HG03066 (cell line): Measurements from ENCODE around the gene AMDHD1.
"Not testable (repeated sequence)": the region's sequence is repeated elsewhere in the genome, so short reads cannot be mapped to it uniquely, and the experiment has no call there.

Experiments
- ATAC-seq: cut with Tn5 transposase; IDR thresholded peaks from one replicate; pipeline ENCODE4 v1.9.1; 2021; ENCODE audit warnings: low read depth; ENCODE audit not compliant: unreplicated experiment

AMDHD1 gene

GRCh38 chr12:95962222-95962621 is 19.1 kb downstream of the AMDHD1 start:
- no peak for ATAC-seq

- ATAC-seq, result no peak
These were observed 20.0 kb downstream of the AMDHD1 start for GRCh38 chr12:95963096-95963495.

- no peak for ATAC-seq
These were observed 23.2 kb downstream of the AMDHD1 start for GRCh38 chr12:95966287-95966870.

- ATAC-seq, result no peak
These were observed 24.2 kb downstream of the AMDHD1 start for GRCh38 chr12:95967301-95967700.

- not testable (repeated sequence) for ATAC-seq
These were observed 26.0 kb downstream of the AMDHD1 start for GRCh38 chr12:95969116-95969515.

GRCh38 chr12:95970905-95971304 is 27.8 kb downstream of the AMDHD1 start:
- ATAC-seq, result no peak

- no peak for ATAC-seq
These were observed 29.8 kb downstream of the AMDHD1 start for GRCh38 chr12:95972832-95973456.

- no peak for ATAC-seq
These were observed 31.2 kb downstream of the AMDHD1 start for GRCh38 chr12:95974358-95974757.

GRCh38 chr12:95975491-95975890 is 32.4 kb downstream of the AMDHD1 start:
- no peak for ATAC-seq

- ATAC-seq, result no peak
These were observed 33.3 kb downstream of the AMDHD1 start for GRCh38 chr12:95976416-95976832.

- ATAC-seq, result no peak
These were observed 34.7 kb downstream of the AMDHD1 start for GRCh38 chr12:95977764-95978305.

- no peak for ATAC-seq
These were observed 35.2 kb downstream of the AMDHD1 start for GRCh38 chr12:95978351-95978750.

GRCh38 chr12:95978774-95979173 is 35.6 kb downstream of the AMDHD1 start:
- ATAC-seq, result no peak

- ATAC-seq, result no peak
These were observed 37.3 kb downstream of the AMDHD1 start for GRCh38 chr12:95980437-95980836.

GRCh38 chr12:95982602-95983001 is 39.5 kb downstream of the AMDHD1 start:
- no peak for ATAC-seq

GRCh38 chr12:95984682-95985081 is 41.6 kb downstream of the AMDHD1 start:
- ATAC-seq, result no peak

- ATAC-seq, result no peak
These were observed 43.8 kb downstream of the AMDHD1 start for GRCh38 chr12:95986635-95987570.

GRCh38 chr12:95988506-95989275 is 45.6 kb downstream of the AMDHD1 start:
- no peak for ATAC-seq

- no peak for ATAC-seq
These were observed 46.5 kb downstream of the AMDHD1 start for GRCh38 chr12:95989504-95990123.

- no peak for ATAC-seq
These were observed 47.0 kb downstream of the AMDHD1 start for GRCh38 chr12:95990136-95990535.
